Hepatocyte (in vitro differentiated cells): ENCODE results near the gene ID1.
"Not testable (repeated sequence)": the region's sequence is repeated elsewhere in the genome, so short reads cannot be mapped to it uniquely, and the experiment has no call there.

Experiments used
- EZH2 ChIP-seq: fragments of 200-600 bp; sonication (generic); IDR thresholded peaks from 2 replicates; pipeline ENCODE4 v1.6.1; 2016; ENCODE audit warnings: antibody characterized with exemption, mild to moderate bottlenecking, borderline replicate concordance
- TF ChIP-seq, protein P1 (sequence below): fragments of 200-600 bp; sonication (generic); IDR thresholded peaks from 2 replicates; pipeline ENCODE4 v1.5.1; 2016; ENCODE audit warnings: antibody characterized with exemption, mild to moderate bottlenecking; ENCODE audit not compliant: poor library complexity

DNA sequence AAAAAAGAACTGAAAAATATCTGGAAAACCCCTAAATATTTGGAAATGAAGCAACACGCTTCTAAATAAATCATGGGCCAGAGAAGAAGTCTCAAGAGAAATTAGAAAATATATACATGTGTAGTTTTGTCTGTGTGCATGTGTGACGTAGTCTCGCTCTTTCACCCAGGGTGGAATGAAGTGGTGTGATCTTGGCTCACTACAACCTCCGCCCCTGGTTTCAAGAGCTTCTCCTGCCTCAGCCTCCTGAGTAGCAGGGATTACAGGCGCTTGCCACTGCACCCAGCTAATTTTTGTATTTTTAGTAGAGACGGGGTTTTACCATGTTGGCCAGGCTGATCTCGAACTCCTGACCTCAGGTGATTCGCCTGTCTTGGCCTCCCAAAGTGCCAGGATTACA, 21.4 kb downstream of the ID1 start:
- TF ChIP-seq, protein P1, sequence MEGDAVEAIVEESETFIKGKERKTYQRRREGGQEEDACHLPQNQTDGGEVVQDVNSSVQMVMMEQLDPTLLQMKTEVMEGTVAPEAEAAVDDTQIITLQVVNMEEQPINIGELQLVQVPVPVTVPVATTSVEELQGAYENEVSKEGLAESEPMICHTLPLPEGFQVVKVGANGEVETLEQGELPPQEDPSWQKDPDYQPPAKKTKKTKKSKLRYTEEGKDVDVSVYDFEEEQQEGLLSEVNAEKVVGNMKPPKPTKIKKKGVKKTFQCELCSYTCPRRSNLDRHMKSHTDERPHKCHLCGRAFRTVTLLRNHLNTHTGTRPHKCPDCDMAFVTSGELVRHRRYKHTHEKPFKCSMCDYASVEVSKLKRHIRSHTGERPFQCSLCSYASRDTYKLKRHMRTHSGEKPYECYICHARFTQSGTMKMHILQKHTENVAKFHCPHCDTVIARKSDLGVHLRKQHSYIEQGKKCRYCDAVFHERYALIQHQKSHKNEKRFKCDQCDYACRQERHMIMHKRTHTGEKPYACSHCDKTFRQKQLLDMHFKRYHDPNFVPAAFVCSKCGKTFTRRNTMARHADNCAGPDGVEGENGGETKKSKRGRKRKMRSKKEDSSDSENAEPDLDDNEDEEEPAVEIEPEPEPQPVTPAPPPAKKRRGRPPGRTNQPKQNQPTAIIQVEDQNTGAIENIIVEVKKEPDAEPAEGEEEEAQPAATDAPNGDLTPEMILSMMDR: not testable (repeated sequence)
- not testable (repeated sequence) for TF ChIP-seq EZH2
